ENCODE measurements around the gene DOCK6.

DOCK6 gene

GRCh38 chr19:11261971-11262839, at the start of gene DOCK6:
Gene DOCK6, minus strand, starts transcription at chr19:11262524. Its CDS starts 84 bp downstream, at chr19:11262440.
- DNase-seq = peak; percentile 20

GRCh38 chr19:11306337-11306736, 44.0 kb upstream of the DOCK6 start:
- no peak for DNase-seq

GRCh38 chr19:11304936-11305335, 42.6 kb upstream of the DOCK6 start:
- DNase-seq = no peak

GRCh38 chr19:11300811-11301120, 38.4 kb upstream of the DOCK6 start:
- no peak for DNase-seq

GRCh38 chr19:11299946-11300810, 37.9 kb upstream of the DOCK6 start:
- DNase-seq = no peak

- peak; percentile 22 for DNase-seq
Observed at GRCh38 chr19:11296264-11296663, 33.9 kb upstream of the DOCK6 start.

GRCh38 chr19:11295665-11296245, 33.4 kb upstream of the DOCK6 start, which contains the start of gene TSPAN16:
Gene TSPAN16, plus strand, starts transcription at chr19:11296160. Its CDS starts 138 bp downstream, at chr19:11296298.
- DNase-seq = no peak

GRCh38 chr19:11295180-11295579, 32.9 kb upstream of the DOCK6 start:
- no peak for DNase-seq

- peak; percentile 99 for DNase-seq
Observed at GRCh38 chr19:11293433-11294389, 31.4 kb upstream of the DOCK6 start.

GRCh38 chr19:11291991-11292390, 29.7 kb upstream of the DOCK6 start:
- peak; percentile 70 for DNase-seq

- no peak for DNase-seq
Observed at GRCh38 chr19:11291415-11291814, 29.1 kb upstream of the DOCK6 start.

GRCh38 chr19:11290256-11290655, 27.9 kb upstream of the DOCK6 start:
- no peak for DNase-seq

- peak; percentile 31 for DNase-seq
Observed at GRCh38 chr19:11288349-11288748, 26.0 kb upstream of the DOCK6 start.

GRCh38 chr19:11286312-11286974, 24.1 kb upstream of the DOCK6 start:
- DNase-seq = peak; percentile 70

GRCh38 chr19:11284515-11284914, 22.2 kb upstream of the DOCK6 start:
- no peak for DNase-seq

- DNase-seq = no peak
Observed at GRCh38 chr19:11281356-11282049, 19.2 kb upstream of the DOCK6 start.

GRCh38 chr19:11279505-11280236, 17.3 kb upstream of the DOCK6 start:
- peak; percentile 54 for DNase-seq

- no peak for DNase-seq
Observed at GRCh38 chr19:11278670-11279069, 16.3 kb upstream of the DOCK6 start.

GRCh38 chr19:11274533-11275086, 12.3 kb upstream of the DOCK6 start:
- DNase-seq = no peak

GRCh38 chr19:11273989-11274388, 11.7 kb upstream of the DOCK6 start:
- DNase-seq = no peak
